ENCODE measurements around the gene CACNG5.

CACNG5 gene

GRCh38 chr17:66834919-66835454, at the start of gene CACNG5:
Gene CACNG5, plus strand, starts transcription at chr17:66835117. Its CDS starts 42,216 bp downstream, at chr17:66877333.
- DNase-seq (ENCODE audit: low read depth): no peak

DNA sequence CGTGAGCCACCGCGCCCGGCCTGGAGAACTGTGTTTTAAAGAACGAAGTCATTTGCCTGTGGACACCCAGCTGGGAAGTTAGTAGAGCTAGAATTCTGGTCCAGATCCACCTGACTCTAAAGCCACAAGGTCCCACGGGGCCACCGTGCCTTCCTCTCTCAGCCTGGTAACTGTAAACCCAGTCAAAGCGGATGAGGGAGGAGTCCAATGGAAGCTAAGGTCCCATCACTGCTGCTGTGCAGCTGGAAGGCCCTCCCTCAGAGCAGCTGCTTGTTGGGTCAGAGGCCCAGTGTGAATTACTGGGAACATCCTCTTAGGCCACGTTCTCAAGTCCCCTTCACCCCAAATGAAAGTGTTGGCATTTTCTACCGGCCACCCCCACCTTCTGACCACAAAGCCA, 48.8 kb upstream of the CACNG5 start:
- DNase-seq (ENCODE audit: low read depth): no peak

DNA sequence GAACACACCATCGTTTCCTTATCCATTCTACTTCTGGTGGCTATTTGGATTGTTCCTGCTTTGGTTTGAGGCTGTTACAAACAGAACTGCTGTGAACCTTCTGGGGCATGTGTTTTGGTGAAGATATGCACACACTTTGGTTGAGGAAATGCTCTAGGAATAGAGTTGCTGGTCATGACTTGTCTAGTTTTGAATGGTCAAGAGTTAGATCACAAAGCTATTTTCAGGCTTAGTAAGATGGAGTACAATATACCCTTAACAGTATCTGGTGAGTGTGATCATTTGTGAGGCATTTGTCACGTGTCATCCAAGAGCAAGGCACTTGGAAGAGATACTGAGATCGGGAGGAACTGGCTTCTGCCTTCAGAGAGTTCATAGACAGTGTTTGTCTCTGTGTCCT, 47.0 kb upstream of the CACNG5 start:
- DNase-seq (ENCODE audit: low read depth): no peak

GRCh38 chr17:66789093-66789492, 45.8 kb upstream of the CACNG5 start:
- no peak for DNase-seq (ENCODE audit: low read depth)

- no peak for DNase-seq (ENCODE audit: low read depth)
Measured at GRCh38 chr17:66789961-66790437, 44.9 kb upstream of the CACNG5 start.

DNA sequence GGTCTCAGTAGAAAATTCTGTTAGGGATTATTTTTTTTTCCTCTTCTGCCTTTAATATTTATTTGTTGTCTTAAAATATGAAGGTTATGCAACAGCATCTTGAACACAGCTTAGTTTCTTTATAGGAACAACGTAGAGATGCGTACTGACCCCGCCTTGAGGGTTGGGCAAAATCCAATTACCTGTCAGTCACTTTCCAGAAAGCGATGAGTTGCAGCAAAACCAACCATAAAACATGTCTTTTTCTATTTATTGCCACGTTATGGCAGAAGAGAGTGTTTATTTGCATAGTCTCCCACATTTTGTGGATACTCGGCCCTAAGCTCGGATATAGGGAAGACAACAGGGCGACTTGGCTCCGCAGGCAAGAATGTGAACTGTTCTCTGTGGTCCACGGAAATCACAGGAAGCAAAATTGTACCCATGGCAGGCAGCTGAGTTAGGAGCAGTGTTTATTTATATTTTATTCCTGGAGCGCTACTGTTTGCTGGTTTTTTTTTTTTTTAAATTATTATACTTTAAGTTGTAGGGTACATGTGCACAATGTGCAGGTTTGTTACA, 44.3 kb upstream of the CACNG5 start:
- DNase-seq (ENCODE audit: low read depth): no peak

GRCh38 chr17:66791347-66791746, 43.6 kb upstream of the CACNG5 start:
- no peak for DNase-seq (ENCODE audit: low read depth)

- DNase-seq (ENCODE audit: low read depth): no peak
Measured at GRCh38 chr17:66793814-66794213, 41.1 kb upstream of the CACNG5 start.

GRCh38 chr17:66795486-66795885, 39.4 kb upstream of the CACNG5 start:
- no peak for DNase-seq (ENCODE audit: low read depth)

DNA sequence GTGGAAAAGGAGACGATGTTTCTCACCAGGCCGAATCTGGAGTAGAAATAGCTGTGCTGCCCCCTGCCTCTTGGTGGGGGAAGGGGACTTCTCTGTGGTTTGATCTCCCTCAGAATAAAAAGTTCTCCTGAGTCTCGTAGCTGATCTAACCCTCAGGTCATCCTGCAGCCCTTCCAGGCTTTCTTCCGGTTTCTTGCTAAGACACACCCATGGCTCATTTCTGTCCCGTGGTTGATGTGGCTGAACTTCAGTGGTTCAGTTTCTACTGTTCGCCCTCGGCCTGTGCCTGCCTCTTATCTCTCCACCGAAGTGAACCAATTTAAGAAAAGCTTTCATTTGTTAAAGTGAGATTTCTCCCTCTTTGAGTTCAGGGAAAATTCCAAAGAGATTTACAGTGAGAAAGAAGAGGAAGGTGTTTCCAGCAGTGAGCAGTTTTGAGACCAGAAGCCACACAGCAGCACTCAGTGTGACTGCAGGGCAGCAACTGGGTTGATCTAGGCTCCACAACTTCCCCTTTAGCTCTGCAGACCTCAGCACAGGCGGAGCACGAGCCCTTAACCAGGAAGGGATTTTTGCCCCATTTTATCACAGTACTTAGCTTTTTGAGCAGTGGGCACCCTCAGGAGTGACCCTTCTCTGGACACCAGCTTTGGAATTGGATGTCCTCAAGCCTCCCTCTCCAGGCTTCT, 34.9 kb upstream of the CACNG5 start:
- no peak for DNase-seq (ENCODE audit: low read depth)

GRCh38 chr17:66803474-66803951, 31.4 kb upstream of the CACNG5 start:
- DNase-seq (ENCODE audit: low read depth): no peak

DNA sequence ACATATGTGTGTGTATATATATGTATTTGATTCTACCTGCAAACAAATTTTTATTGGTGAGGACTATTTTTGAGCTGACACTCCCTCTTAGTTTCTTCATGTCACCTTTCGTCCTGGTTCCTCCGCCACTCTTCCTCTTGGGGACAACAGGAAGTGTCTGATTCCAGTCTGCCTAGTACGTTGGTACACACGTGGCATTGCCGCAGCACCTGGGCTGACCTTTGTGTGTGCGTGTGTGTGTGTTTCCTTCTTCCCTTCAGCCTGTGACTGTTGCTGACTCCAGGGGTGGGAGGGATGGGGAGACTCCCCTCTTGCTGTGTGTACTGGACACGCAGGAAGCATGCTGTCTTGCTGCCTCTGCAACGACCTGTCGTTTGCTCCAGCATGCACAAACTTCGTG, 29.4 kb upstream of the CACNG5 start:
- no peak for DNase-seq (ENCODE audit: low read depth)

DNA sequence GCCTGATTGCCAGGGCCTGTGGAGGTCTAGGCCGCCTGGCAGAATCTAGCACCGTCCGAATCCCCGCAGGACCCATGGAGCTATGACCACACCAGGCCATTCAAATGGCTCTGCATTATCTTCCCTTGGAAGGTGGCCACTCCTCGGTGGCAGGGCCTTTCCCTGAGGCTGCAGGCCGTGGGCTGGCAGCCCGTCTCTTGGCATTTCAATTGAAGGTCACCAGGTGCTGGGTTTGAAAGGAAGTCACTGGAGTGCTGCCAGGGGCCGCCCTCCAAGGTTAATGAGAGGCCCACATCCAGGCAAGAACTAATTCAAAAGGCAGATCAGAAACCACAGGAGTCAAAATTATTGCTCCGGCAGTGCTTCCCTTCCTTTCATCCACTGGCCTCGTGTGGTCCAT, 27.7 kb upstream of the CACNG5 start:
- no peak for DNase-seq (ENCODE audit: low read depth)

DNA sequence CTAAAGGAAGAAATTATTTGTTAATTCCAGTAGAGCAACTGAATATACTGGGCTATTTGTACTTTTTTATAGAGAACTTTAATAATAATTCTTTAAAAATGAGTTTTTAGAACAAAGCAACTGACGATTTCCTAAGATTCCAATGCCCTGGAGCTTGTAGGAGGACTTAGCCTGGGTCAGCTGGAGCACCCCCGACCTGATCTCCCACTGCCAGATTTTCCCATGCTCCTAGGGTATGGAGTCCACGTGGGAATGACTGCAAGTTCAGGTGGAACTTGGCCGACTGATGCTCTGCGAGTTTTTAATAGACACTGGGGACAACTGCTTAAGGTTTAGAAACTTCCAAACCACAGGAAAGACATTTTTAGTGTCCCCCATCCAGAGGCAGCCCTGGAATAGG, 25.5 kb upstream of the CACNG5 start:
- DNase-seq (ENCODE audit: low read depth): no peak

GRCh38 chr17:66810951-66811682, 23.8 kb upstream of the CACNG5 start:
- no peak for DNase-seq (ENCODE audit: low read depth)

DNA sequence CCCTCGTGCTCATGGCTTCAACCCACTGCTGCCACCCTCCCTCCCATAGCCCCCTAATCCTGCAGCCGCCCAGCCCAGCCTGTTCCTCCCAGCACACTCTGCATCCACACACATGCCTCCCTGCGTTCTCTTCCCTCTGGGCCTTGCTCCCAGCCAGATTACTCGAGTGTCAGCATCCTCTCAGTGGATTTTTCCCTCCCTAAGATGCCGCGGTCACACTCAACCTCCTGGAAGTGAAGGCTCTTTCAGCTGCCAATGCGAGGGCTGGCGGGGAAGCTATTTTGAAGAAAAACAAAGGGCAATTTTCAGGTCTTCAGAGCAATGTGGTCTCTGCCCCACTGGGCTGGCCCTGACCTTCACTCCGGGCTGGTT, 23.2 kb upstream of the CACNG5 start:
- no peak for DNase-seq (ENCODE audit: low read depth)

- DNase-seq (ENCODE audit: low read depth): no peak
Measured at GRCh38 chr17:66812571-66812970, 22.3 kb upstream of the CACNG5 start.

GRCh38 chr17:66813296-66813695, 21.6 kb upstream of the CACNG5 start:
- no peak for DNase-seq (ENCODE audit: low read depth)

- no peak for DNase-seq (ENCODE audit: low read depth)
Measured at GRCh38 chr17:66814026-66814425, 20.9 kb upstream of the CACNG5 start.

DNA sequence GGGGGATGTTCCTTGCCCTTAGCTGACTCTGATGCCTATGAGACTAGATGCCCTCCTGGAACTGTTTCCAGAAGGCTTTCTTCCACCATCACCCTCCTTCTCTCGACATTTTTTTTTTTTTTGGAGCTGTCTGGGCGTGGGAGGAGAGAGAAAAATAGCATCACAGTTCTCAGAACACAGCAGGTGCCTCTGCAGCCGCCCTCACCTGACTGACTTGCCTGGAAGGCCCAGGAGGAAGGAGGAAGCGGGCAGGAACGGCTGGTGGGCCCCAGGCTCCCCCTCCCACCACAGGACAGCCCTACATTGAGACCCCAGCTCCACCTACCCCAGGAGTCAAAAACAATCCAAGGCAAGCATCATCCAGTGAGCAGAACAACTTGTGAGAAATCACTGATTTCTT, 20.3 kb upstream of the CACNG5 start:
- no peak for DNase-seq (ENCODE audit: low read depth)

DNA sequence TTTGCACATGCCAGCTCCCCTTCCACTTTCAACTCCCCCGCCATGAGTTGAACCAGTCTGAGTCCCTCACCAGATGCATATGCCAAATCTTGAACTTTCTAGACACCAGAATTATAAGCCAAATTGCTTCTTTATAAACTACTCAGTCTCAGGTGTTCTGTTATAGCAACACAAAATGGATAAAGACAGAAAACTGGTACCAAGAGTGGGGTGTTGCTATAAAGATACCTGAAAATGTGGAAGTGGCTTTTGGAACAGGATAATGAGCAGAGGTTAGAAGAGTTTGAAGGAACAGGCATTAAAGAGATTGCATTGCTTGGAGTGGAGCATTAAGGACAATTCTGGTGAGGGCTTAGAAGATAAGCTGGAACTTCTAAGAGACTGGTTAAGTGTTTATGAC, 17.2 kb upstream of the CACNG5 start:
- no peak for DNase-seq (ENCODE audit: low read depth)

- no peak for DNase-seq (ENCODE audit: low read depth)
Measured at GRCh38 chr17:66819466-66819865, 15.5 kb upstream of the CACNG5 start.

DNA sequence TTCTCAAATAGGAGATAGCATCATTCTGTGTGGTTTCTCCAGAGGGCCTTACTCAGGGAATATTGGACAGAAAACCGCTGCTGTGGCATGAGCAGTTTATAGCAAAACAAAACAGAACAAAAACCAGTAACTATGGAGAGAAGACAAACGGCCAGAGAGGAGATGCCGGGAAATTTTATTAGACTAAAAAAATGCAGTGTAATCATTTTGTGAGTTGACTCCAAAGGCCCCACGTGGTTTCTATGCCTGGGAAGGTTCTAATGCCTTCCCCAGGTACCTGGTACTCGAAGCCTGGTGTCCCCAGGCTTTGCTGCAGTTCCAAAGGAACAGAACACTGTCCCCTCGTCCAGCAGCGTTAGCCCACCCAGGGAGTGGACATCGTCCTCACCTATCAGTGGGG, 12.9 kb upstream of the CACNG5 start:
- no peak for DNase-seq (ENCODE audit: low read depth)

Data from fibroblast of the conjunctiva (primary cell).